Lower leg skin (tissue), 3 donors: ENCODE results near the gene PALM.

Experiments
- POLR2A ChIP-seq, 2 donors: fragments of 450-650 bp; IDR thresholded peaks; one replicate each; pipeline ENCODE4 v1.6.1; 2016 to 2017; ENCODE audit warnings: antibody characterized with exemption in 2 of 2, mild to moderate bottlenecking in 1 of 2, moderate library complexity in 1 of 2
- TF ChIP-seq, protein P1 (sequence below), 3 donors: fragments of 450-650 bp; IDR thresholded peaks; one replicate each; pipeline ENCODE4 v1.5.1; 2016; ENCODE audit warnings: antibody characterized with exemption in 3 of 3, mild to moderate bottlenecking in 3 of 3, moderate library complexity in 2 of 3

DNA sequence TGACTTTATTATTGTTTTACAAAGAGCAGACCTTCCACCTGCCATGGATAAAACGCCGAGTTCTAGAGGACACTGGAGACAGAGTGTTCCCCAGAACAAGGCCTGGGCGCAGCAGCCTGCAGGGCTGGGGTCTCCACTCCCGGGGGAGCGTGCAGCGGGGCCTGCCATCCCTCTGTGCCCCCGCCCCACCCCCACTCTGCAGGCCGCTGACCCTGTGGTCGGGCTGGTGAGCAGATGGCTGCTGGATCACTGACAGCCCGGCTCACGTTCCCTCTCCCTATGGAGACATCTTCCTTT, 79.9 kb downstream of the PALM start:
- TF ChIP-seq POLR2A (IDR thresholded peaks at IDR 0.05): no peak
- TF ChIP-seq, protein P1, sequence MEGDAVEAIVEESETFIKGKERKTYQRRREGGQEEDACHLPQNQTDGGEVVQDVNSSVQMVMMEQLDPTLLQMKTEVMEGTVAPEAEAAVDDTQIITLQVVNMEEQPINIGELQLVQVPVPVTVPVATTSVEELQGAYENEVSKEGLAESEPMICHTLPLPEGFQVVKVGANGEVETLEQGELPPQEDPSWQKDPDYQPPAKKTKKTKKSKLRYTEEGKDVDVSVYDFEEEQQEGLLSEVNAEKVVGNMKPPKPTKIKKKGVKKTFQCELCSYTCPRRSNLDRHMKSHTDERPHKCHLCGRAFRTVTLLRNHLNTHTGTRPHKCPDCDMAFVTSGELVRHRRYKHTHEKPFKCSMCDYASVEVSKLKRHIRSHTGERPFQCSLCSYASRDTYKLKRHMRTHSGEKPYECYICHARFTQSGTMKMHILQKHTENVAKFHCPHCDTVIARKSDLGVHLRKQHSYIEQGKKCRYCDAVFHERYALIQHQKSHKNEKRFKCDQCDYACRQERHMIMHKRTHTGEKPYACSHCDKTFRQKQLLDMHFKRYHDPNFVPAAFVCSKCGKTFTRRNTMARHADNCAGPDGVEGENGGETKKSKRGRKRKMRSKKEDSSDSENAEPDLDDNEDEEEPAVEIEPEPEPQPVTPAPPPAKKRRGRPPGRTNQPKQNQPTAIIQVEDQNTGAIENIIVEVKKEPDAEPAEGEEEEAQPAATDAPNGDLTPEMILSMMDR (IDR thresholded peaks at IDR 0.05): no peak
